Brain microvascular endothelial cell (primary cell): ENCODE measurements around the gene GNB3.

Experiments
- DNase-seq: peaks from one replicate; pipeline ENCODE4 v3.0.0-alpha.2; 2020
- H3K27ac ChIP-seq: fragments of 250-450 bp; sonication (Bioruptor Pico); 2 replicates; pipeline ENCODE4 v1.5.1; 2020; ENCODE audit warnings: mild to moderate bottlenecking, moderate library complexity
- H3K27me3 ChIP-seq: fragments of 250-450 bp; sonication (Bioruptor Pico); replicated peaks from 2 replicates; pipeline ENCODE4 v1.5.1; 2020; ENCODE audit warnings: mild to moderate bottlenecking
- H3K36me3 ChIP-seq: fragments of 250-450 bp; sonication (Bioruptor Pico); replicated peaks from 2 replicates; pipeline ENCODE4 v1.5.1; 2020; ENCODE audit warnings: mild to moderate bottlenecking
- H3K4me3 ChIP-seq: 2 replicates; pipeline ENCODE4 v1.5.1; 2011; ENCODE audit warnings: low read depth, mild to moderate bottlenecking, control low read depth, low read length, moderate library complexity
- CTCF ChIP-seq: IDR thresholded peaks from 2 replicates; pipeline ENCODE4 v1.5.1; 2011; ENCODE audit warnings: low read depth, mild to moderate bottlenecking, moderate library complexity, low read length, control low read depth, inconsistent platforms; ENCODE audit errors: missing control alignments
- in situ Hi-C: cut with HindIII; loops from 2 replicates; pipeline ENCODE4 v1.10.0; 2017; ENCODE audit warnings: low sequenced_read_pairs, low pct_ligation_motif_present

Gene GNB3

GRCh38 chr12:6799147-6799546, 41.6 kb upstream of the GNB3 start:
- DNase-seq: no peak
- TF ChIP-seq CTCF: no peak
- H3K36me3 ChIP-seq: no peaks in the 10 kb centered on the region

GRCh38 chr12:6807170-6807569, 33.6 kb upstream of the GNB3 start:
- Histone ChIP-seq H3K27ac (no peak overlapping the region), H3K4me3 (no peak overlapping the region), H3K36me3 (no peaks in the 10 kb centered on the region), H3K27me3 (no peaks in the 10 kb centered on the region)
- DNase-seq: no peak
- in situ Hi-C loops: no loop called here
- TF ChIP-seq CTCF: no peak

More at GRCh38 chr12:6799147-6799546, 41.6 kb upstream of the GNB3 start:
- H3K27me3 ChIP-seq: no peaks in the 10 kb centered on the region
- no peak overlapping the region for H3K27ac ChIP-seq
- in situ Hi-C loops: no loop called here
- no peak overlapping the region for H3K4me3 ChIP-seq

- H3K27me3 ChIP-seq: no peaks in the 10 kb centered on the region
- TF ChIP-seq CTCF: no peak
- no peak overlapping the region for H3K27ac ChIP-seq
- DNase-seq: no peak
- in situ Hi-C loops: no loop called here
- no peaks in the 10 kb centered on the region for H3K36me3 ChIP-seq
- H3K4me3 ChIP-seq: no peak overlapping the region
These were observed 31.7 kb upstream of the GNB3 start for GRCh38 chr12:6809056-6809455.

GRCh38 chr12:6810758-6811157, 30.0 kb upstream of the GNB3 start:
- Histone ChIP-seq H3K36me3 (no peaks in the 10 kb centered on the region), H3K4me3 (no peak overlapping the region), H3K27ac (no peak overlapping the region), H3K27me3 (no peaks in the 10 kb centered on the region)
- in situ Hi-C loops: no loop called here
- no peak for TF ChIP-seq CTCF
- no peak for DNase-seq

- H3K27ac ChIP-seq: no peak overlapping the region
- DNase-seq: no peak
- H3K36me3 ChIP-seq: no peaks in the 10 kb centered on the region
- in situ Hi-C loops: no loop called here
- no peak overlapping the region for H3K4me3 ChIP-seq
- no peak for TF ChIP-seq CTCF
- no peaks in the 10 kb centered on the region for H3K27me3 ChIP-seq
These were observed 27.4 kb upstream of the GNB3 start for GRCh38 chr12:6813363-6813762.

GRCh38 chr12:6816598-6816997, 24.1 kb upstream of the GNB3 start:
- Histone ChIP-seq H3K36me3 (no peaks in the 10 kb centered on the region), H3K27me3 (no peaks in the 10 kb centered on the region), H3K4me3 (no peak overlapping the region), H3K27ac (no peak overlapping the region)
- TF ChIP-seq CTCF: no peak
- DNase-seq: no peak
- in situ Hi-C loops: no loop called here
